Stimulated activated CD8-positive, alpha-beta memory T cell treated with anti-CD3 and anti-CD28 coated beads, Interleukin-15, amount 100 ng/mL, for 48 hours (primary cell): ENCODE data around the gene MARCHF10.

ENCODE experiments used
- DNase-seq, 2 donors: peaks; one replicate each; pipeline ENCODE4 v3.0.0-alpha.2; 2020; ENCODE audit warnings: low read depth in 2 of 2

MARCHF10 gene

GRCh38 chr17:62658136-62658920 lies 149.8 kb downstream of the MARCHF10 start:
- DNase-seq: no peak

GRCh38 chr17:62657690-62658089 lies 150.4 kb downstream of the MARCHF10 start:
- no peak for DNase-seq

- no peak for DNase-seq
Measured at GRCh38 chr17:62657145-62657665, 150.9 kb downstream of the MARCHF10 start.

- no peak for DNase-seq
Measured at GRCh38 chr17:62656446-62656845, 151.7 kb downstream of the MARCHF10 start.

- no peak for DNase-seq
Measured at GRCh38 chr17:62655656-62656055, 152.5 kb downstream of the MARCHF10 start.

GRCh38 chr17:62653826-62654761 lies 154.0 kb downstream of the MARCHF10 start:
- peak in 1 of 2 donors; percentile 17 for DNase-seq

- DNase-seq: peak; percentile 90 to 91
Measured at GRCh38 chr17:62653002-62653825, 154.9 kb downstream of the MARCHF10 start.

- DNase-seq: peak; percentile 16 to 27
Measured at GRCh38 chr17:62652251-62653001, 155.7 kb downstream of the MARCHF10 start.
